Measurements from ENCODE around the gene PFAS. TPM values are rescaled to one million over a fixed set of nuclear protein-coding genes. Genes with fewer than 3 reads are reported as not detected.
"Not testable (repeated sequence)": the region's sequence is repeated elsewhere in the genome, so short reads cannot be mapped to it uniquely, and the experiment has no call there.

Gene PFAS
- total RNA-seq, 2 donors from 2014 or later = 47.0 to 147 TPM

GRCh38 chr17:8223356-8224126, 25.5 kb upstream of the PFAS start:
- Mint-ChIP-seq H3K36me3 (peaks cover 13 to 33% of the 10 kb centered on the region in 2 donors), H3K9me3 (no peaks in the 10 kb centered on the region), H3K27ac (peak overlapping the region; percentile 98 to 100)
- ATAC-seq (peak; percentile 10 to 13), DNase-seq (ENCODE audit: low spot score in 2 of 2) (peak; percentile 65 to 77)

GRCh38 chr17:8224891-8225812, 23.9 kb upstream of the PFAS start:
- peak overlapping the region in 1 of 2 donors; percentile 98 for H3K27ac Mint-ChIP-seq
- DNase-seq (ENCODE audit: low spot score in 2 of 2) (no peak), ATAC-seq (no peak)
- peaks cover 13 to 38% of the 10 kb centered on the region in 2 donors for H3K36me3 Mint-ChIP-seq
- no peaks in the 10 kb centered on the region for H3K9me3 Mint-ChIP-seq

GRCh38 chr17:8225813-8226535, 23.1 kb upstream of the PFAS start:
- DNase-seq (ENCODE audit: low spot score in 2 of 2) (peak; percentile 75 to 77), ATAC-seq (peak; percentile 9 to 25)
- H3K36me3 Mint-ChIP-seq = peaks cover 13 to 34% of the 10 kb centered on the region in 2 donors
- H3K9me3 Mint-ChIP-seq = no peaks in the 10 kb centered on the region
- peak overlapping the region; percentile 92 to 96 for H3K27ac Mint-ChIP-seq

- DNase-seq (ENCODE audit: low spot score in 2 of 2) (peak; percentile 42 to 69), ATAC-seq (peak in 1 of 2 donors; percentile 3)
- Mint-ChIP-seq H3K27ac (peak overlapping the region; percentile 92 to 96), H3K9me3 (no peaks in the 10 kb centered on the region), H3K36me3 (peaks cover 13 to 28% of the 10 kb centered on the region in 2 donors)
Observed at GRCh38 chr17:8226536-8227237, 22.4 kb upstream of the PFAS start.

- peak overlapping the region; percentile 92 to 96 for H3K27ac Mint-ChIP-seq
- H3K36me3 Mint-ChIP-seq = peaks cover 13 to 26% of the 10 kb centered on the region in 2 donors
- H3K9me3 Mint-ChIP-seq = no peaks in the 10 kb centered on the region
- no peak for DNase-seq (ENCODE audit: low spot score in 2 of 2)
- ATAC-seq = no peak
Observed at GRCh38 chr17:8227238-8227581, 21.9 kb upstream of the PFAS start.

GRCh38 chr17:8231701-8232100, 17.4 kb upstream of the PFAS start:
- ATAC-seq (no peak), DNase-seq (ENCODE audit: low spot score in 2 of 2) (no peak)
- Mint-ChIP-seq H3K9me3 (no peaks in the 10 kb centered on the region), H3K27ac (no peak overlapping the region), H3K36me3 (peaks cover 13 to 25% of the 10 kb centered on the region in 2 donors)

- Mint-ChIP-seq H3K27ac (peak overlapping the region; percentile 40 to 94), H3K36me3 (peaks cover 11 to 21% of the 10 kb centered on the region in 2 donors), H3K9me3 (no peaks in the 10 kb centered on the region)
- ATAC-seq (no peak), DNase-seq (ENCODE audit: low spot score in 2 of 2) (no peak)
Observed at GRCh38 chr17:8234361-8235270, 14.5 kb upstream of the PFAS start.

GRCh38 chr17:8235676-8236075, 13.4 kb upstream of the PFAS start:
- peaks cover 14 to 18% of the 10 kb centered on the region in 2 donors for H3K36me3 Mint-ChIP-seq
- no peak for DNase-seq (ENCODE audit: low spot score in 2 of 2)
- no peak overlapping the region for H3K27ac Mint-ChIP-seq
- no peaks in the 10 kb centered on the region for H3K9me3 Mint-ChIP-seq
- no peak for ATAC-seq

- Mint-ChIP-seq H3K27ac (peak overlapping the region; percentile 19 to 41), H3K36me3 (peaks cover 14 to 18% of the 10 kb centered on the region in 2 donors), H3K9me3 (no peaks in the 10 kb centered on the region)
- ATAC-seq = no peak
- no peak for DNase-seq (ENCODE audit: low spot score in 2 of 2)
Observed at GRCh38 chr17:8237175-8237574, 11.9 kb upstream of the PFAS start.

- Mint-ChIP-seq H3K36me3 (peaks cover 11 to 14% of the 10 kb centered on the region in 2 donors), H3K9me3 (no peaks in the 10 kb centered on the region), H3K27ac (peak overlapping the region; percentile 19 to 52)
- DNase-seq (ENCODE audit: low spot score in 2 of 2) (no peak), ATAC-seq (no peak)
Observed at GRCh38 chr17:8237886-8238285, 11.2 kb upstream of the PFAS start.

- H3K27ac Mint-ChIP-seq = no peak overlapping the region
- no peaks in the 10 kb centered on the region for H3K9me3 Mint-ChIP-seq
- DNase-seq (ENCODE audit: low spot score in 2 of 2) (no peak), ATAC-seq (no peak)
- peaks cover 18 to 21% of the 10 kb centered on the region in 2 donors for H3K36me3 Mint-ChIP-seq
Observed at GRCh38 chr17:8243827-8244226, 5.3 kb upstream of the PFAS start.

GRCh38 chr17:8244768-8245167, 4.3 kb upstream of the PFAS start:
- no peak for DNase-seq (ENCODE audit: low spot score in 2 of 2)
- no peak overlapping the region for H3K27ac Mint-ChIP-seq
- peaks cover 24 to 26% of the 10 kb centered on the region in 2 donors for H3K36me3 Mint-ChIP-seq
- no peaks in the 10 kb centered on the region for H3K9me3 Mint-ChIP-seq
- no peak for ATAC-seq

GRCh38 chr17:8249621-8250500, 772 bp downstream of the PFAS start:
- no peaks in the 10 kb centered on the region for H3K9me3 Mint-ChIP-seq
- ATAC-seq (no peak), DNase-seq (ENCODE audit: low spot score in 2 of 2) (no peak)
- H3K27ac Mint-ChIP-seq = peak overlapping the region; percentile 98 to 99
- H3K36me3 Mint-ChIP-seq = peaks cover 30 to 35% of the 10 kb centered on the region in 2 donors

GRCh38 chr17:8251411-8251810, 2.3 kb downstream of the PFAS start:
- H3K9me3 Mint-ChIP-seq; ATAC-seq; DNase-seq (ENCODE audit: low spot score in 2 of 2); H3K27ac Mint-ChIP-seq: not testable (repeated sequence)
- H3K36me3 Mint-ChIP-seq = peaks cover 21 to 34% of the 10 kb centered on the region in 2 donors

Data from activated naive CD4-positive, alpha-beta T cell treated with anti-CD3 and anti-CD28 coated beads, Interleukin-2, amount 50 U/mL, for 72 hours (primary cell).